HCT116 (cell line): Measurements from ENCODE around the gene FAM193B. TPM values are rescaled to one million over a fixed set of nuclear protein-coding genes. Genes with fewer than 3 reads are reported as not detected.

Experiments used
- ATAC-seq: fragments of 200-7000 bp; cut with Tn5 transposase; 2 replicates; pipeline ENCODE4 v1.9.1; 2020; ENCODE audit warnings: mild to moderate bottlenecking, moderate library complexity
- BruUV-seq: library from RNA; stranded (reverse); fragments of 400-500 nt; replicated peaks from 2 replicates; lab custom pipeline; 2021; lab: Mats Ljungman, UMichigan
- CTCF ChIA-PET: fragments of 300-600 bp; sonication (Branson Sonifier 250); formaldehyde crosslinking; loops from one replicate; lab custom pipeline; 2021; ENCODE audit warnings: antibody characterized with exemption; lab: Charles Lee
- POLR2A ChIA-PET: fragments of 300-600, 350-600 bp; sonication (Branson Sonifier 250); formaldehyde crosslinking; loops from one replicate; lab custom pipeline; 2021; ENCODE audit warnings: antibody characterized with exemption; lab: Charles Lee
- RAD21 ChIA-PET, 2 experiments: fragments of 300-600 bp; sonication (Branson Sonifier 250); formaldehyde crosslinking; loops; one replicate each; lab custom pipeline; 2023; ENCODE audit warnings: low total read pairs in 2 of 2; ENCODE audit not compliant: uncharacterized antibody in 2 of 2, unreplicated experiment in 2 of 2, low non-redundant PET in 1 of 2; lab: Charles Lee
- DNase-seq: peaks from one replicate; pipeline ENCODE4 v3.0.0-alpha.2; 2010; ENCODE audit warnings: low read depth, low spot score
- H2AFZ ChIP-seq: fragments of 200-600 bp; shearing (Covaris generic), sonication (generic); 2 replicates; pipeline ENCODE4 v1.6.1; 2017; ENCODE audit warnings: low read depth, mixed run types, mixed read lengths, antibody characterized with exemption, low read length; ENCODE audit not compliant: poor library complexity, severe bottlenecking
- H3K27ac ChIP-seq: 2 replicates; pipeline ENCODE4 v1.5.1; 2012; ENCODE audit warnings: low read depth, low read length
- H3K27me3 ChIP-seq: fragments of 200-600 bp; sonication (generic); 2 replicates; pipeline ENCODE4 v1.6.1; 2016; ENCODE audit warnings: mixed run types, low read length, mixed read lengths; ENCODE audit not compliant: insufficient read depth
- H3K36me3 ChIP-seq, 2 experiments: fragments of 200-500 bp in 1 of 2; fragments of 200-600 bp in 1 of 2; sonication (Bioruptor generic) in 1 of 2; sonication (generic) in 1 of 2; 2 replicates each; pipeline versions ENCODE4 v1.5.1 to v1.6.1; 2014 to 2016; ENCODE audit warnings: low read length in 2 of 2, inconsistent platforms in 1 of 2, mixed read lengths in 1 of 2, mixed run types in 1 of 2; ENCODE audit not compliant: insufficient read depth in 2 of 2, control insufficient read depth in 1 of 2
- H3K4me1 ChIP-seq, 2 experiments: fragments of 200-600 bp in 1 of 2; sonication (generic) in 1 of 2; 2 replicates each; pipeline versions ENCODE4 v1.5.1 to v1.6.1; 2012 to 2017; ENCODE audit warnings: low read length in 2 of 2, inconsistent platforms in 1 of 2, mild to moderate bottlenecking in 1 of 2, mixed read lengths in 1 of 2, mixed run types in 1 of 2, moderate library complexity in 1 of 2; ENCODE audit not compliant: insufficient read depth in 2 of 2, control insufficient read depth in 1 of 2
- H3K4me2 ChIP-seq: fragments of 200-600 bp; sonication (generic); 2 replicates; pipeline ENCODE4 v1.6.1; 2017; ENCODE audit warnings: mixed run types, low read length, mixed read lengths
- H3K4me3 ChIP-seq, 2 experiments: fragments of 200-600 bp in 1 of 2; sonication (generic) in 1 of 2; replicated peaks in 1 of 2; 2 replicates each; pipeline ENCODE4 v1.5.1; 2011 to 2016; ENCODE audit warnings: low read length in 2 of 2, control low read depth in 1 of 2, low read depth in 1 of 2, mild to moderate bottlenecking in 1 of 2, mixed read lengths in 1 of 2, mixed run types in 1 of 2
- H3K79me2 ChIP-seq: fragments of 200-600 bp; sonication (generic); 2 replicates; pipeline ENCODE4 v1.6.1; 2017; ENCODE audit warnings: mild to moderate bottlenecking, mixed run types, low read length, moderate library complexity, mixed read lengths; ENCODE audit not compliant: insufficient read depth
- H3K9ac ChIP-seq: fragments of 200-600 bp; sonication (generic); 2 replicates; pipeline ENCODE4 v1.6.1; 2016; ENCODE audit warnings: low read length, mixed read lengths
- H3K9me2 ChIP-seq: fragments of 200-600 bp; sonication (generic), shearing (Covaris generic); 2 replicates; pipeline ENCODE4 v1.6.1; 2017; ENCODE audit warnings: mixed run types, mild to moderate bottlenecking, moderate library complexity; ENCODE audit not compliant: insufficient read depth
- H3K9me3 ChIP-seq, 2 experiments: fragments of 200-500 bp in 1 of 2; fragments of 200-600 bp in 1 of 2; sonication (Bioruptor generic) in 1 of 2; sonication (generic) in 1 of 2; 2 replicates each; pipeline ENCODE4 v1.6.1; 2014 to 2017; ENCODE audit warnings: low read length in 2 of 2, mixed read lengths in 2 of 2, inconsistent platforms in 1 of 2, low read depth in 1 of 2, mild to moderate bottlenecking in 1 of 2, mixed run types in 1 of 2, moderate library complexity in 1 of 2; ENCODE audit not compliant: control insufficient read depth in 1 of 2, insufficient read depth in 1 of 2
- H4K20me1 ChIP-seq: fragments of 200-600 bp; sonication (generic), shearing (Covaris generic); 2 replicates; pipeline ENCODE4 v1.6.1; 2017; ENCODE audit warnings: mixed run types, mild to moderate bottlenecking, moderate library complexity; ENCODE audit not compliant: insufficient read depth
- ATF3 ChIP-seq: IDR thresholded peaks from 2 replicates; pipeline ENCODE4 v1.6.1; 2012
- CBX3 ChIP-seq: IDR thresholded peaks from 2 replicates; pipeline ENCODE4 v1.6.1; 2012; ENCODE audit warnings: low read depth
- CEBPB ChIP-seq: IDR thresholded peaks from 2 replicates; pipeline ENCODE4 v1.6.1; 2012; ENCODE audit warnings: low read depth
- CTCF ChIP-seq, 3 experiments: fragments of 200-600 bp in 1 of 3; sonication (generic) in 1 of 3; IDR thresholded peaks in 2 of 3; conservative IDR thresholded peaks in 1 of 3; 2 replicates each; pipeline ENCODE4 v1.5.1; 2012 to 2017; ENCODE audit warnings: low read depth in 2 of 3, low read length in 2 of 3, antibody characterized with exemption in 1 of 3, borderline replicate concordance in 1 of 3, control low read depth in 1 of 3, mild to moderate bottlenecking in 1 of 3, mixed read lengths in 1 of 3, mixed run types in 1 of 3, moderate library complexity in 1 of 3; ENCODE audit not compliant: insufficient read depth in 1 of 3
- EGR1 ChIP-seq: IDR thresholded peaks from 2 replicates; pipeline ENCODE4 v1.6.1; 2012; ENCODE audit warnings: low read depth
- ELF1 ChIP-seq: IDR thresholded peaks from 2 replicates; pipeline ENCODE4 v1.6.1; 2012; ENCODE audit warnings: low read depth, borderline replicate concordance
- FOSL1 ChIP-seq: IDR thresholded peaks from 2 replicates; pipeline ENCODE4 v1.6.1; 2012; ENCODE audit warnings: low read depth
- POLR2A ChIP-seq: IDR thresholded peaks from 2 replicates; pipeline ENCODE4 v1.7.0; 2011; ENCODE audit warnings: borderline replicate concordance; ENCODE audit not compliant: insufficient read depth, insufficient read length; ENCODE audit errors: extremely low read depth
- POLR2AphosphoS5 ChIP-seq: IDR thresholded peaks from 2 replicates; pipeline ENCODE4 v1.6.1; 2011; ENCODE audit warnings: mild to moderate bottlenecking, low read depth, low read length, moderate library complexity
- RAD21 ChIP-seq: IDR thresholded peaks from 2 replicates; pipeline ENCODE4 v1.6.1; 2012; ENCODE audit warnings: low read depth, mild to moderate bottlenecking
- SIN3A ChIP-seq: IDR thresholded peaks from 2 replicates; pipeline ENCODE4 v1.6.1; 2012; ENCODE audit warnings: low read depth
- SP1 ChIP-seq: IDR thresholded peaks from 2 replicates; pipeline ENCODE4 v1.6.1; 2012; ENCODE audit warnings: low read depth
- YY1 ChIP-seq: IDR thresholded peaks from 2 replicates; pipeline ENCODE4 v1.6.1; 2011; ENCODE audit warnings: low read length, low read depth, moderate library complexity, mild to moderate bottlenecking; ENCODE audit not compliant: insufficient replicate concordance; ENCODE audit errors: extremely low read depth
- ZBTB33 ChIP-seq: IDR thresholded peaks from 2 replicates; pipeline ENCODE4 v1.6.1; 2011; ENCODE audit warnings: mild to moderate bottlenecking, low read length, moderate library complexity; ENCODE audit not compliant: insufficient replicate concordance; ENCODE audit errors: extremely low read depth
- ZFX ChIP-seq: fragments of 450-650 bp; IDR thresholded peaks from 2 replicates; pipeline ENCODE4 v1.6.1; 2017
- ZNF274 ChIP-seq: fragments of 200-500 bp; sonication (Bioruptor generic); IDR thresholded peaks from 2 replicates; pipeline ENCODE4 v1.6.1; 2014; ENCODE audit warnings: mild to moderate bottlenecking, low read depth, low read length, inconsistent platforms
- intact Hi-C: fragments of 100-400 bp; cut with micrococcal nuclease; formaldehyde crosslinking; loops from 2 replicates; pipeline ENCODE4 v1.10.0; 2022
- total RNA-seq: library from RNA; stranded (reverse); gene quantifications from one replicate; pipeline ENCODE4 v1.2.1, GENCODE V29; 2021; ENCODE audit not compliant: unreplicated experiment

FAM193B gene
- total RNA-seq, 1 experiment from 2014 or later: 54.0 TPM

GRCh38 chr5:177569894-177570293, 15.5 kb upstream of the FAM193B start:
- intact Hi-C loops: no loop called here
- Histone ChIP-seq H3K4me1 (peaks cover 0 to 10% of the 10 kb centered on the region in 2 experiments; a peak in 1 of 4 replicates), H3K79me2 (no peaks in the 10 kb centered on the region), H3K9ac (no peak overlapping the region), H3K27ac (no peak overlapping the region), H2AFZ (no peak overlapping the region), H4K20me1 (no peaks in the 10 kb centered on the region), H3K4me3 (no peak overlapping the region), H3K9me2 (no peaks in the 10 kb centered on the region), H3K4me2 (no peak overlapping the region), H3K36me3 (no peaks in the 10 kb centered on the region), H3K9me3 (no peaks in the 10 kb centered on the region), H3K27me3 (no peaks in the 10 kb centered on the region)
- ChIA-PET RAD21 (no interaction called here), POLR2A (no interaction called here), CTCF (no interaction called here)
- TF ChIP-seq ATF3 (no peak), CTCF (IDR thresholded peaks at IDR 0.05 in 2 of 3, conservative IDR thresholded peaks at IDR 0.05 in 1 of 3; ENCODE audit: borderline replicate concordance in 1 of 3, insufficient read depth in 1 of 3, low read depth in 2 of 3, low read length in 2 of 3) (no peak), ZBTB33 (no peak), SP1 (no peak), YY1 (no peak), SIN3A (no peak), ZNF274 (no peak), RAD21 (no peak), EGR1 (no peak), ELF1 (no peak), ZFX (no peak), POLR2AphosphoS5 (no peak), CEBPB (no peak), CBX3 (no peak), FOSL1 (no peak), POLR2A (no peak)
- DNase-seq (no peak), ATAC-seq (no peak)
- no TSS peak for BruUV-seq
